Activated T-cell treated with anti-CD3 and anti-CD28 coated beads for 24 hours (primary cell): ENCODE results near the gene SLC13A4.
"Not testable (repeated sequence)": the region's sequence is repeated elsewhere in the genome, so short reads cannot be mapped to it uniquely, and the experiment has no call there.

Experiments used
- DNase-seq: peaks from one replicate; pipeline ENCODE4 v3.0.0-alpha.2; 2020; ENCODE audit warnings: low read depth

The SLC13A4 gene

GRCh38 chr7:135728136-135728669 is at the start of gene SLC13A4:
Gene SLC13A4 (minus strand): TSS chr7:135728186. CDS start chr7:135727496, 690 bp downstream.
- no peak for DNase-seq

GRCh38 chr7:135775915-135776314 is 47.9 kb upstream of the SLC13A4 start:
- not testable (repeated sequence) for DNase-seq

- no peak for DNase-seq
Measured at GRCh38 chr7:135775230-135775629, 47.2 kb upstream of the SLC13A4 start.

GRCh38 chr7:135774284-135774683 is 46.3 kb upstream of the SLC13A4 start:
- no peak for DNase-seq

- DNase-seq = no peak
Measured at GRCh38 chr7:135773464-135773863, 45.5 kb upstream of the SLC13A4 start.

- DNase-seq = no peak
Measured at GRCh38 chr7:135772639-135773222, 44.7 kb upstream of the SLC13A4 start.

- no peak for DNase-seq
Measured at GRCh38 chr7:135771961-135772638, 44.1 kb upstream of the SLC13A4 start.

- no peak for DNase-seq
Measured at GRCh38 chr7:135771051-135771450, 43.1 kb upstream of the SLC13A4 start.

GRCh38 chr7:135770139-135770710 is 42.2 kb upstream of the SLC13A4 start:
- no peak for DNase-seq

- DNase-seq = no peak
Measured at GRCh38 chr7:135769005-135769802, 41.2 kb upstream of the SLC13A4 start.

- no peak for DNase-seq
Measured at GRCh38 chr7:135768467-135768866, 40.5 kb upstream of the SLC13A4 start.

GRCh38 chr7:135768064-135768463 is 40.1 kb upstream of the SLC13A4 start:
- no peak for DNase-seq

- no peak for DNase-seq
Measured at GRCh38 chr7:135763261-135763660, 35.3 kb upstream of the SLC13A4 start.

- no peak for DNase-seq
Measured at GRCh38 chr7:135761751-135762488, 33.9 kb upstream of the SLC13A4 start.

GRCh38 chr7:135759532-135759931 is 31.5 kb upstream of the SLC13A4 start:
- DNase-seq = no peak

GRCh38 chr7:135758531-135758932 is 30.5 kb upstream of the SLC13A4 start:
- no peak for DNase-seq

GRCh38 chr7:135757719-135758411 is 29.9 kb upstream of the SLC13A4 start:
- no peak for DNase-seq

GRCh38 chr7:135756191-135756590 is 28.2 kb upstream of the SLC13A4 start:
- no peak for DNase-seq

GRCh38 chr7:135755351-135755753 is 27.4 kb upstream of the SLC13A4 start:
- no peak for DNase-seq

GRCh38 chr7:135753616-135754413 is 25.8 kb upstream of the SLC13A4 start:
- DNase-seq = no peak
